Adrenal gland (tissue), 12 donors: ENCODE data around the gene PGC. TPM values are rescaled to one million over a fixed set of nuclear protein-coding genes. Genes with fewer than 3 reads are reported as not detected.

Source experiments
- DNase-seq, 7 donors: peaks; one replicate each; pipeline ENCODE4 v3.0.0-alpha.2; 2019 to 2020
- H3K27ac ChIP-seq, 5 donors: fragments of 200-600 bp; sonication (generic) in 4 of 5; 1 replicate in 3 of 5; 2 replicates in 2 of 5; pipeline versions ENCODE4 v1.5.1 to v1.8.0; 2016 to 2020; ENCODE audit warnings: mild to moderate bottlenecking in 1 of 5
- H3K27me3 ChIP-seq: fragments of 200-600 bp; 2 replicates; pipeline ENCODE4 v1.8.0; 2021
- H3K36me3 ChIP-seq, 2 donors: fragments of 200-600 bp; replicated peaks in 1 of 2; 1 replicate in 1 of 2; 2 replicates in 1 of 2; pipeline versions ENCODE4 v1.5.1 to v1.8.0; 2018 to 2022
- H3K4me1 ChIP-seq, 2 donors: fragments of 200-600 bp; replicated peaks in 1 of 2; 1 replicate in 1 of 2; 2 replicates in 1 of 2; pipeline versions ENCODE4 v1.5.1 to v1.8.0; 2018 to 2021
- H3K4me3 ChIP-seq, 4 donors: fragments of 200-600 bp; sonication (generic) in 3 of 4; one replicate each; pipeline ENCODE4 v1.5.1; 2016 to 2018
- H3K9me3 ChIP-seq, 3 donors: fragments of 200-600 bp; sonication (generic) in 1 of 3; replicated peaks in 1 of 3; 1 replicate in 2 of 3; 2 replicates in 1 of 3; pipeline versions ENCODE4 v1.5.1 to v1.8.0; 2016 to 2021
- CTCF ChIP-seq, 6 experiments: fragments of 450-650 bp in 4 of 6; fragments of 200-600 bp in 2 of 6; sonication (generic) in 1 of 6; IDR thresholded peaks; 1 replicate in 5 of 6; 2 replicates in 1 of 6; pipeline versions ENCODE4 v1.5.1 to v1.8.0; 2016 to 2021; ENCODE audit warnings: antibody characterized with exemption in 6 of 6, mild to moderate bottlenecking in 2 of 6, moderate library complexity in 1 of 6
- POLR2A ChIP-seq, 2 donors: fragments of 450-650 bp; IDR thresholded peaks; one replicate each; pipeline ENCODE4 v1.6.1; 2017; ENCODE audit warnings: antibody characterized with exemption in 2 of 2, mild to moderate bottlenecking in 2 of 2, moderate library complexity in 1 of 2
- WGBS, 4 donors: extraction: QIAGEN DNeasy Blood & Tissue Kit in 2 of 4; methylation state at CpG; one replicate each; pipeline versions ENCODE4 v1.1.5 to v1.1.7; 2013 to 2017; 5-methylcytosine and 5-hydroxymethylcytosine counted together
- intact Hi-C, 2 donors: fragments of 100-400 bp; cut with DNase I; formaldehyde crosslinking; loops; one replicate each; pipeline versions ENCODE4 v1.14.1 to v1.15.0; 2022 to 2023
- polyA plus RNA-seq, 3 donors: library from polyadenylated mRNA; stranded (reverse); fragments of 200-250 nt in 2 of 3; fragments of 350-450 nt in 1 of 3; fragmentation: Illumina TruSeq in 1 of 3; extraction: RNeasy Lipid Tissue Mini Kit (QIAGEN cat#74804) in 1 of 3; gene quantifications; one replicate each; pipeline ENCODE4 v1.2.3, GENCODE V29; 2013 to 2014
- total RNA-seq, 9 donors: library from RNA; depleted of rRNA in 4 of 9; stranded (reverse); fragments of >200 nt in 4 of 9; fragments of 120-200 nt in 1 of 9; fragmentation: NEBNext Ultra II Directional in 1 of 9; extraction: Animal tissue kit (Norgen Biotek cat#: 25700) in 1 of 9; gene quantifications; one replicate each; pipeline versions ENCODE4 v1.1.0 to v1.2.4, GENCODE V29; 2013 to 2023
- donor health status: healthy with polysubstance abuse.
- donor health status: Bipolar disorder and iron deficiency.
- donor health status: DM: yes; HTN: yes; CAD: no.
- donor health status: DM: no; HTN: no; CAD: no.
- donor health status: DM: no; HTN: no; CAD: no.
- donor health status: DM: yes; HTN: yes; CAD: no.

The PGC gene
- total and polyA plus RNA-seq, 12 donors, result 0.57 to 1.6 (median 1.1) TPM; not detected in 8

- WGBS, 4 donors, result 70 to 100% (median 85%) methylated on average over 2 of the region's 2 CpGs
- intact Hi-C loops, result no loop called here
- H3K4me3 ChIP-seq, result no peak overlapping the region
- DNase-seq, result no peak
- no peak for TF ChIP-seq CTCF (IDR thresholded peaks at IDR 0.05)
- no peak for TF ChIP-seq POLR2A (IDR thresholded peaks at IDR 0.05)
- H3K27me3 ChIP-seq, result no peaks in the 10 kb centered on the region
- no peaks in the 10 kb centered on the region for H3K36me3 ChIP-seq
- no peaks in the 10 kb centered on the region for H3K9me3 ChIP-seq
- no peak overlapping the region for H3K27ac ChIP-seq
- H3K4me1 ChIP-seq, result no peaks in the 10 kb centered on the region
Measured at GRCh38 chr6:41759905-41760579, 12.8 kb upstream of the PGC start.

DNA sequence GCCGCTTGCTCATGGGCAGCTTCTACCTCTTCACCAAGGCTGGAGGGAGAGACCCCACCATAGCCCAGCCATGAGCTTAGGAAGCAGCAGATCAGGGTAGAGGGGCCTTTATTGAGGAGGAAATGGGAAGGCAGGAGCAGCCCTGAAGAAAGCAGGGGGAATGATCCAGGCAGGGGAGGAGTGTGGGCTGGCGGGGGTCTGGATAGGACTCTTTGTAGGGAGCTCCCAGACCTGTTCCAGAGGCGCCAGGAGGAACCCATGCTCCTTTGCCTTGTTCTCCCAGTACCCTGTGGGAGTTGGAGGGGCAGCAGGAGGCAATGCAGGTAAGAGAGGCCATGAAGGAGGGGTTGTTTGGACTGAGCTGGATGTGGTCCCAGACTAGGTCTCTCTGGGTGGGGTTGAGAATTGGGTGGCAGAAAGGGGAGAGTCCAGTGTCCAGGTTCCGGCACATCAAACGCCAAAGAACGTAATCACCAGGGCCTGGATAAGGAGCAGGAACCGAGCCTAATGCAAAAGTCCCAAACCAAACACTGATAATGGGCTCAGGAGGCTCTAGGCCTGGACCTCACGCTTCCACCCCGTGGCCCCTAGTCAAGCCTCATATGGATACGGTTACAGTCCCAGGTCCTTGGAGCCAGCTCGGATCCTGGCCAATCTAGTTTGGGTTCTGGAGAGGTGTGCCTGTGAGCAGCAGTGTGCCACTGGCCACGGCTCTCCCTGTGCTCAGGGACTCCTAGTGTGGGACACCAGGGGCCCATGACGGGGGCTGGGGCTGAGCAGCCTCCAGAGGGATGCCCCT lies 12.1 kb upstream of the PGC start:
- no peaks in the 10 kb centered on the region for H3K36me3 ChIP-seq
- 91 to 94% (median 93%) methylated on average over 7 to 13 of the region's 13 CpGs for WGBS, 4 donors
- no peak for DNase-seq

DNA sequence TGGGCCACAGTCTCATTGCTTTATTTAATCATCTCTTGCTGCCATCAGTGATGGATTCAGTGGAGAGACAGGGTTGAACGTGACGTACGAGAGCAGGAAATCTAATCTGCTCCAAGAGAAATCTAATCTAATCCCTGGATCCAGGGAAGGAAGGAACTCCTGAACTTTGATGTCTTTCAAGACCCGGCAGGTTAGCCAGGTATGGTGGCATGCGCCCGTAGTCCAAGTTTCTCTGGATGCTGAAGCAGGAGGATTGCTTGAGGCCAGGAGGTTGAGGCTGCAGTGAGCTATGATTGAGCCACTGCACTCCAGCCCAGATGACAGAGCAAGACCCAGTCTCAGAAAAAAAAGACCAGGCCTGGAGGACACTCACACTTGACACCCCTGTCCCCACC lies 11.4 kb upstream of the PGC start:
- Histone ChIP-seq H3K27ac (no peak overlapping the region), H3K27me3 (no peaks in the 10 kb centered on the region), H3K9me3 (no peaks in the 10 kb centered on the region), H3K4me3 (no peak overlapping the region), H3K36me3 (no peaks in the 10 kb centered on the region), H3K4me1 (no peaks in the 10 kb centered on the region)
- 86 to 91% (median 88%) methylated on average over 6 of the region's 6 CpGs for WGBS, 4 donors
- intact Hi-C loops, result no loop called here
- TF ChIP-seq POLR2A (IDR thresholded peaks at IDR 0.05) (no peak), CTCF (IDR thresholded peaks at IDR 0.05) (no peak)
- DNase-seq, result no peak

More for the DNA sequence above, 12.1 kb upstream of the PGC start:
- TF ChIP-seq CTCF (IDR thresholded peaks at IDR 0.05) (no peak), POLR2A (IDR thresholded peaks at IDR 0.05) (no peak)
- Histone ChIP-seq H3K9me3 (no peaks in the 10 kb centered on the region), H3K4me3 (no peak overlapping the region), H3K27me3 (no peaks in the 10 kb centered on the region), H3K4me1 (no peaks in the 10 kb centered on the region), H3K27ac (no peak overlapping the region)
- intact Hi-C loops, result no loop called here

GRCh38 chr6:41757931-41758640 lies 10.9 kb upstream of the PGC start:
- no peak overlapping the region for H3K27ac ChIP-seq
- no peaks in the 10 kb centered on the region for H3K9me3 ChIP-seq
- intact Hi-C loops, result no loop called here
- H3K36me3 ChIP-seq, result no peaks in the 10 kb centered on the region
- no peak for TF ChIP-seq CTCF (IDR thresholded peaks at IDR 0.05)
- no peak for TF ChIP-seq POLR2A (IDR thresholded peaks at IDR 0.05)
- no peak overlapping the region for H3K4me3 ChIP-seq
- DNase-seq, result no peak
- no peaks in the 10 kb centered on the region for H3K4me1 ChIP-seq
- 70 to 88% (median 77%) methylated on average over 5 to 8 of the region's 8 CpGs for WGBS, 4 donors
- no peaks in the 10 kb centered on the region for H3K27me3 ChIP-seq
